Neutrophil (primary cell): ENCODE results near the gene POTEB3.
"Not testable (repeated sequence)": the region's sequence is repeated elsewhere in the genome, so short reads cannot be mapped to it uniquely, and the experiment has no call there.

Experiments
- H3K27ac ChIP-seq: fragments of 200-600 bp; sonication (generic); 2 replicates; pipeline ENCODE4 v1.5.1; 2016; ENCODE audit warnings: mild to moderate bottlenecking, moderate library complexity
- H3K27me3 ChIP-seq: fragments of 200-600 bp; sonication (generic); 2 replicates; pipeline ENCODE4 v1.6.0; 2016; ENCODE audit warnings: mild to moderate bottlenecking
- H3K36me3 ChIP-seq: fragments of 200-600 bp; sonication (generic); 2 replicates; pipeline ENCODE4 v1.5.1; 2017
- H3K4me1 ChIP-seq, 2 experiments: fragments of 200-600 bp in 1 of 2; sonication (generic) in 1 of 2; 1 replicate in 1 of 2; 2 replicates in 1 of 2; pipeline versions ENCODE4 v1.5.1 to v1.6.1; 2013 to 2016; ENCODE audit warnings: low read depth in 1 of 2, low read length in 1 of 2, mild to moderate bottlenecking in 1 of 2, moderate library complexity in 1 of 2; ENCODE audit not compliant: control insufficient read depth in 1 of 2, insufficient read depth in 1 of 2
- H3K4me3 ChIP-seq, 2 experiments: fragments of 200-600 bp in 1 of 2; sonication (generic) in 1 of 2; 1 replicate in 1 of 2; 2 replicates in 1 of 2; pipeline ENCODE4 v1.5.1; 2013 to 2016; ENCODE audit warnings: low read depth in 1 of 2, low read length in 1 of 2, mild to moderate bottlenecking in 1 of 2, moderate library complexity in 1 of 2
- H3K9me3 ChIP-seq: fragments of 200-600 bp; sonication (generic); 2 replicates; pipeline ENCODE4 v1.5.1; 2016

The POTEB3 gene

DNA sequence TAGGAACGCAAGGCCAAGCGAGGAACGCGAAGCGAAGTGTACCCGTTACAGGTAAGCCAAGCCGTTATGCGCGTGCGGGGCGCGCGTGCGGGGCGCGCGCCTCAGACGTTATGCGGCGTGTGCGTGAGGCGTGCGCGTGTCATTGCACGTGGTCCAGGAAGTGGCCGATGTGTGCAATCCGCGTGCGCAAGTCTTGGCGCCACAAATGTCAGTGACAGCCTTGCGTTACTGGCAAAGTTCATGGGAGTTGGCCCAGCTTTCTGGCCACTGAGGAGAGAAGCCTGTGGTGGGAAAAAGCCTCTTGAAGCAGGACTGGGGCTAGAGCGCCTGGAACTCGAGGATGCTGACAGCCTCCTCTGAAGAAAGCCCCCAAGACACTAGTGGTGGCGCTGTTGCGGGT lies at the start of gene POTEB3:
POTEB3 (minus strand) TSS at position 101 of the 400 bp plus-strand sequence. CDS start 488 bp downstream, outside the sequence.
- not testable (repeated sequence) for H3K4me1 ChIP-seq, H3K36me3 ChIP-seq, H3K27ac ChIP-seq, H3K9me3 ChIP-seq, H3K4me3 ChIP-seq, H3K27me3 ChIP-seq

DNA sequence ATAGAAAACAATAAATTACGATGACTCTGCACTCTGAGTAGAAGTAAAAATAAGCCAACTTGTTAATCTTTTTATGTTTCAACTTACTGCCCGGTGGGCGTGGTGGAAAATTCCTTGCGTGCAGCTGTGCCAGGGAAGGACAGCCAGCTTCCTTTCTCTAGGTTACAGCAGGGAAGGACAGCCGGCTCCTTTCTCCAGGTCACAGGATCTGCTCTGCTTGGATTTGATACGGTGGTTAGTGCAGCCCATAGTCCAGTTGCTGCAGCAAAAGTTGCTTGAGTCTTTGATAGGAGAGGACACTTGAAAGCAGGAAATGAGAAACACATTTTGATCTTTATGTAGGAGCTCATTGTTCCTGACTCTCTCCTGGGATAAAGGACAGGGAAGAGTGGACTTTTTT lies 13.4 kb upstream of the POTEB3 start:
- not testable (repeated sequence) for H3K4me1 ChIP-seq, H3K36me3 ChIP-seq, H3K27ac ChIP-seq, H3K4me3 ChIP-seq, H3K9me3 ChIP-seq, H3K27me3 ChIP-seq

DNA sequence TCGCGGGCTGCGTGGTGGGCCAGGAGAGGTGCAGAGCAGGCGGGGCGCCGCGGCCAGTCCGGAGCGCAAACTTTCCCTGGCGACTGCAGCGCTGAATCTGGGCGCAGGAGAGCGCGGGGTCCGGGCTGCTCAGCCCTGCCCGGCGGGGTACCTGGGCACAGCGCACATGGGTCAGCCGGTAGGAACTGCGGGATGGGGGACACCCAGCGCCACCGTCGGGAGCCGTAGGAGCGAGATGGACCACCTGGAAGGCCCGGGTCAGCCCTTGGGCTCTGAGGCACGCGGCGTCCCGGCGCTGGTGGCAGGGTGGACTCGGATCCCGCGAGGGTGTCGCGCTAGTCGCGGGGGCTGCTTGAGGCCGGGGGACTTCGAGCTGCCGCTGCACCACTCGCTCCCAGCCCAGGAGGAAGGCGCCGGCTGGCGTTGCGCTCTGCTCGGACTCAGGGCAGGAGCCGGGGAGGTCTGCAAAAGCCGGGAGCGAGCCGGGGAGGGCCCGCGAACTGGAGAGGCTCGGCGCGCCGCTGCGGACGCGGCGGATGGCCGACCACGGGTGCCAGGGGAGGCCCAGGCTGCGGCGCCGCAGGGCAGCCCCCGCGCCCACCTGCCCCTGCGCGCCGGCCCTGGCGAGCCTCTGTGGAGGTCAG lies 11.7 kb upstream of the POTEB3 start:
- not testable (repeated sequence) for H3K27ac ChIP-seq, H3K27me3 ChIP-seq, H3K9me3 ChIP-seq, H3K36me3 ChIP-seq, H3K4me3 ChIP-seq, H3K4me1 ChIP-seq

DNA sequence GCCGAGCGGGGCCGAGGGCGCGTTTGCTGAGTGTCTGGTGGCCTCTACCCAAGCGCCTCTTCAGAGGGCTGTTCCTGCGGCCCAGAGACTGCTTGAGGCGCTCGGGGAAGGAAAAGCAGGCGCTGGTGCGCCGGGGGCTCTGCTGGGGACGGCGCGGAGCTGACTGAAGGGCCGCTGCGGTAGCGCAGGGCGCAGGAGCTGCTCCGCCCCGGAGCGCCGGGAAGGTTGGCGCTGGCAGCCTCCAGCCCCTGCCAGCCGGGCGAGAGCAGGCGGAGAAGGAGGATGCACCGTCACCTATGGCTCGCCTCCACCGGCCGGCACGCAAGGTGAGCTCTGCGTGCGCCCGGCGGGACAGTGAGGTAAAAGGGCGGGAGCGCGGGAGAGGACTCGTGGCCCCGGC lies 11.2 kb upstream of the POTEB3 start:
- H3K4me1 ChIP-seq, H3K27me3 ChIP-seq, H3K4me3 ChIP-seq, H3K27ac ChIP-seq, H3K9me3 ChIP-seq, H3K36me3 ChIP-seq: not testable (repeated sequence)

DNA sequence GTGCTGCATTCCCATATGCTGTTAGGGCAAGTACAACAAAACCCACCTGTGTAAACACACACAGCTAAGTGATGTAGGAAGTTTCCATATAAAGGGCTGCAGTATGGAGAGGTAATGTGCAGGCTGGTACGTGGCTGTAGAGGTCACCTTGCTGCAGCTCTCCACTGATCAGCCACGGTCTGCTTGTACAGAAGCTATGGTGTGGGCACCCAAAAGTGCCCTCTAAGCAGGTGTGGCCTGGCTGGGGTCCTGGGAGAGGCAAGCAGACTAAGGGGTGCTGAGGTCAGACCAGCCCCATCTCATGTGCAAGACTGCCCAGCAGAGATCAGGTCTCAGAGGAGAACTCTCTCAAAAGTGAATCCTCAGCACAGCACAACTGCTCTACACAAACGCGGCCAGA lies 32.9 kb downstream of the POTEB3 start:
- not testable (repeated sequence) for H3K36me3 ChIP-seq, H3K27ac ChIP-seq, H3K4me1 ChIP-seq, H3K4me3 ChIP-seq, H3K9me3 ChIP-seq, H3K27me3 ChIP-seq

DNA sequence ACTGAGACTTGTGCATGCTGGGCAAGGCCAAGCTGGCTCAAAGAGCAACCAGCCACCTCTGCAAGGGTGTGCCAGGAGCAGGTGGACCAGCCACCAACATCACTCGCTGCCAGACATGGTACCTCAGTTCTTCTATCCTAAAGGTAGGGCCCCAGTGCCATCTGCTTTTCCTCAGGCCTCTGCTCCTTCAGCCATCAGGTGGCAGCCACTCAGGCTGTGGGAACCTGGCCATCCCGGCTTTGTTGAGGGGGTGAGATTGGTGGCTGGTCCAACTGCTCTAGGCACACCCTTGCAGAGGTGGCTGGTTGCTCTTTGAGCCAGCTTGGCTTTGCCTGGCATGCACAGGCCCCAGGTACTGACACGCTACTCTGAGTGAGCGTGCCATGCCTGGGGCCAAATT lies 38.8 kb downstream of the POTEB3 start:
- H3K36me3 ChIP-seq, H3K27ac ChIP-seq, H3K4me1 ChIP-seq, H3K27me3 ChIP-seq, H3K4me3 ChIP-seq, H3K9me3 ChIP-seq: not testable (repeated sequence)

DNA sequence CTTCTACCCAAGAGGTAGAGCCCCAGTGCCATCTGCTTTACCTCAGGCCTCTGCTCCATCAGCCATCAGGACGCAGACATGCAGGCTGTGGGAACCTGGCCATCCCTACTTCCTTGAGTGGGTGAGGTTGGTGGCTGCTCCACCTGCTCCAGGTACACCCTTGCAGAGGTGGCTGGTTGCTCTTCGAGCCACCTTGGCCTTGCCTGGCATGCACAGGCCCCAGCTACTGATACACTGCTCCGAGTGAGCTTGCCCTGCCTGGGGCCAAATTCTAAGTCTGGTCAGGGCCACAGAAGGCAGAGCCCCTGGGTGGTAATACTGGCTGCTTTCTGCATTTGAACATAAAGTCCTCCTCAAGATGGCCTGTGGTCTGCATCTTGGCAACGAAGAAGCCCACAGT lies 41.2 kb downstream of the POTEB3 start:
- not testable (repeated sequence) for H3K27ac ChIP-seq, H3K4me3 ChIP-seq, H3K36me3 ChIP-seq, H3K9me3 ChIP-seq, H3K27me3 ChIP-seq, H3K4me1 ChIP-seq

DNA sequence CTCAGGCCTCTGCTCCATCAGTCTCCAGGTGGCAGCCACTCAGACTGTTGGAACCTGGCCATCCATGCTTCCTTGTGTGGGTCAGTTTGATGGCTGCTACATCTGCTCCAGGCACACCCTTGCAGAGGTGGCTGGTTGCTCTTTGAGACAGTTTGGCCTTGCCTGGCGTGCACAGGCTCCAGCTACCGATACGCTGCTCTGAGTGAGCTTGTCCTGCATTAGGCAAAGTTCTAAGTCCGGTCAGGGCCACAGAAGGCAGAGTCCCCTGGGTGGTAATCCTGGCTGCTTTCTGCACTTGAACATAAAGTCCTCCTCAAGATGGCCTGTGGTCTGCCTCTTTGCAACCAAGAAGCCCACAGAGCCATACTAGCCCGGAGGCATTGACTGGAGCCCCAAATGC lies 41.8 kb downstream of the POTEB3 start:
- H3K27me3 ChIP-seq, H3K36me3 ChIP-seq, H3K27ac ChIP-seq, H3K9me3 ChIP-seq, H3K4me3 ChIP-seq, H3K4me1 ChIP-seq: not testable (repeated sequence)

DNA sequence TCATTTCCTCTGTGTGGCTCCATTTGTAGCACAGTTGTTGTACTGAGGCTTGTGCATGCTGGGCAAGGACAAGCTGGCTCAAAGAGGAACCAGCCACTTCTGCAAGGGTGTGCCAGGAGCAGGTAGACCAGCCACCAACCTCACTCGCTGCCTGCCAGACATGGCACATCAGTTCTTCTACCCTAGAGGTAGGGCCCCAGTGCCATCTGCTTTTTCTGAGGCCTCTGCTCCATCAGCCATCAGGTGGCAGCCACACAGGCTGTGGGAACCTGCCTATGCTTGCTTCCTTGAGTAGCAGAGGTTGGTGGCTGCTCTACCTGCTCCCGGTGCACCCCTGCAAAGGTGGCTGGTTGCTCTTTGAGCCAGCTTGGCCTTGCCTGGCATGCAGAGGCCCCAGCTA lies 42.6 kb downstream of the POTEB3 start:
- H3K9me3 ChIP-seq, H3K27me3 ChIP-seq, H3K4me1 ChIP-seq, H3K27ac ChIP-seq, H3K36me3 ChIP-seq, H3K4me3 ChIP-seq: not testable (repeated sequence)

DNA sequence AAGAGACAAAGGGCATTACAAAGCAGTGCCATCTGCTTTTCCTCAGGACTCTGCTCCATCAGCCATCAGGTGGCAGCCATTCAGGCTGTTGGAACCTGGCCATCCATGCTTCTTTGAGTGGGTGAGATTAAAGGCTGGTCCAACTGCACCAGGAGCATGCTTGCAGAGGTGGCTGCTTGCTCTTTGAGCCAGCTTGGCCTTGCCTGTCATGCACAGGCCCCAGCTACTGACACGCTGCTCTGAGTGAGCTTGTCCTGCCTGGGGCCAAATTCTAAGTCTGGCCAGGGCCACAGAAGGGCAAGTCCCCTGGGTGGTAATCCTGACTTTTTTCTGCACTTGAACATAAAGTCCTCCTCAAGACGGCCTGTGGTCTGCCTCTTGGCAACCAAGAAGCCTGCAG lies 43.1 kb downstream of the POTEB3 start:
- not testable (repeated sequence) for H3K4me3 ChIP-seq, H3K9me3 ChIP-seq, H3K27ac ChIP-seq, H3K27me3 ChIP-seq, H3K4me1 ChIP-seq, H3K36me3 ChIP-seq

DNA sequence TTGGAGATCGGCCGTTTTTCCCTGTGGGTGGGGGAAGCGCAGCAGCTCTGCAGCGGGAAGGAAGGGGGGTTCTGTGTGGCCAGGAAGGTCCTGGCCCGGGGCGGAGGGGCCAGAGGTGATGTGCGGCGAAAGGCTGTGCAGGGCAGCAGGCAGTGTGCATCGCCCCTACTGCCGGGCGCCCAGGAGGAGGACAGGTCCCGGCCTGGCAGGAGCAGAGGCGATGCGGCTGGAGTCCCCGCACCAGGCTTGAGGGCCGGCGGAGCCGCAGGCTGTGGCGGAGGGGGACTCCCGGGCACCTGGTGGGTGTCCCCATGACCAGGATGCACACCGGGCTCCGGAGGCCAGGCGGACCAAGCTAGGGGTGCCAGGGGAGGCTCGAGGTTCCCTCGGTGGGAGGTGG lies 54.3 kb downstream of the POTEB3 start:
- H3K4me1 ChIP-seq, H3K9me3 ChIP-seq, H3K4me3 ChIP-seq, H3K27me3 ChIP-seq, H3K36me3 ChIP-seq, H3K27ac ChIP-seq: not testable (repeated sequence)

DNA sequence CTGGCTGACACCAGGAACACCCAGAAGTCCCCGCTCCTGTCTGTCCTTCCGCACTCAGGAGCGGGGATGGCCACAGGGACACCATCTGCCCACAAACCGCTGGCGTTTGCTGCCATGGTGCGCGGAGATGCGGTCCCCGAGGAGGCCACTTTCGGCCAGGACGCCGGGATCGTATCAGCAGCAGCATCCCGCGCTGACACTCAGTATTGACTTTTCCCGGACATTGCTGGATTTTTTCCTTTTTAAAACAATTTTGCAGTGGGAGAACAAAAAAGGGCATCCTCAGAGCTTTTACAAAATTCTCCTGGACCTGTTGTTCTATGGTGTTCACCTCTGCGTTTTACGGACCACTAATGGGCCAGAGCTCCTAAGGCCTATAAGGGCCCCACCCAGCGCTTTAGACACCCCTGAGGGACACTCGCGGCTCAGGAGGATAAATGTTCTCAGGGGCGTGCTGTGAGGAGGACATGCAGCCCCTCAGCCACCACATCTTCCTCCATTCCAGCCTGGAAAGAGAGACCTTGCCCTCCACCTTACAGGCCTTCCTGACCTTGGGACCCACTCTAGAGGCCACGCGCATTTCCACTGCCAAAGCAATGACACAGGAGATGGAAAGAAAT lies 56.3 kb downstream of the POTEB3 start:
- H3K4me1 ChIP-seq, H3K36me3 ChIP-seq, H3K9me3 ChIP-seq, H3K27me3 ChIP-seq, H3K4me3 ChIP-seq, H3K27ac ChIP-seq: not testable (repeated sequence)

DNA sequence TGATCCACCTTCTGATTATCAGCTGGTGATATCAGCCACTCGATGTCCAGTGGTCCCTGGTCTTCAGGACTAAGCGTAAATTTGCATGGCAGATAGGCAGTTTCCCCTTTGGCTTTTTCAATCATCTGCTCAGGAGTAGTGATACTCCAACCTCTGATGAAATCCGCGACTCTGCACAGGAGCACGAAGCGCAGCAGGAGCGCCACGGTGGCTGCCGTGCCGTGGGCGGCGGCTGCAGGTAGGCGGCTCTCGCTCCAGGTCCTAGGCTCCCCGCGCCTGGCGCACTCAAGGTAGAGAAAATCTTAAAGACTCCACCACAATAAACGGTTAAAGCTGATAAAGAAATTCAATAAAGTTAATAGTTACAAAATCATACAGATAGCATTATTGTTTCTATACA lies 66.6 kb downstream of the POTEB3 start:
- not testable (repeated sequence) for H3K27ac ChIP-seq, H3K4me1 ChIP-seq, H3K4me3 ChIP-seq, H3K27me3 ChIP-seq, H3K36me3 ChIP-seq, H3K9me3 ChIP-seq

DNA sequence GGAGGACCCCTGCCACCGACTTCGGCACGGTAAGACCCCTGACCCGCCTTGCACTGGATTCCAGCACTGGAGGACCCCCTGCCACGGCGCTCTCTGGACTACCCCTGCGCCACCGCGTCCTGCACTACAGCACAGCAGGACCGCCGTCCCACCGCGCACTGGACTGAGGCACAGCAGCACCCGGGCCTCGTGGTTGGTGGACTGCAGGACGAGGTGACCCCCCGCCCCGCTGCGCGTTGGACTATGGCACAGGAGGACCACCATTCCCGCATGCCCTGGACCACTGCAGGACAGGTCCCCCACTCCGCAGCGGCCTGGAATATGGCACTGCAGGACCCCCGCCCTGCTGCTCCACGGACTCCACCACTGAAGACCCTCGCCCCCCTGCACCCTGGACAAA lies 71.1 kb downstream of the POTEB3 start:
- not testable (repeated sequence) for H3K27ac ChIP-seq, H3K36me3 ChIP-seq, H3K4me1 ChIP-seq, H3K27me3 ChIP-seq, H3K4me3 ChIP-seq, H3K9me3 ChIP-seq
